Heart left ventricle (tissue), 16 donors: ENCODE data around the gene BCL11A. TPM values are rescaled to one million over a fixed set of nuclear protein-coding genes. Genes with fewer than 3 reads are reported as not detected.

Source experiments
- ATAC-seq, 4 donors: fragments of 200-7000 bp; cut with Tn5 transposase; one replicate each; pipeline ENCODE4 v1.9.1; 2020 to 2022; ENCODE audit warnings: moderate library complexity in 4 of 4, mild to moderate bottlenecking in 3 of 4, moderate number of reproducible peaks in 1 of 4
- DNase-seq, 5 donors: peaks; one replicate each; pipeline ENCODE4 v3.0.0-alpha.2; 2020
- H3K27ac ChIP-seq, 12 donors: fragments of 200-600 bp; sonication (generic) in 4 of 12; one replicate each; pipeline versions ENCODE4 v1.5.0 to v1.8.0; 2016 to 2022; ENCODE audit warnings: mild to moderate bottlenecking in 2 of 12
- H3K27me3 ChIP-seq, 9 donors: fragments of 200-600 bp; sonication (generic) in 2 of 9; one replicate each; pipeline versions ENCODE4 v1.5.1 to v1.8.0; 2016 to 2022; ENCODE audit warnings: mild to moderate bottlenecking in 3 of 9
- H3K36me3 ChIP-seq, 9 donors: fragments of 200-600 bp; sonication (generic) in 2 of 9; one replicate each; pipeline versions ENCODE4 v1.5.0 to v1.8.0; 2018 to 2022; ENCODE audit warnings: mild to moderate bottlenecking in 2 of 9
- H3K4me1 ChIP-seq, 12 donors: fragments of 200-600 bp; sonication (generic) in 4 of 12; one replicate each; pipeline versions ENCODE4 v1.5.0 to v1.8.0; 2016 to 2022; ENCODE audit warnings: mild to moderate bottlenecking in 3 of 12
- H3K4me3 ChIP-seq, 12 donors: fragments of 200-600 bp; sonication (generic) in 4 of 12; one replicate each; pipeline versions ENCODE4 v1.5.0 to v1.8.0; 2017 to 2022; ENCODE audit warnings: mild to moderate bottlenecking in 9 of 12, moderate library complexity in 4 of 12
- H3K9me3 ChIP-seq, 12 donors: fragments of 200-600 bp; sonication (generic) in 4 of 12; one replicate each; pipeline versions ENCODE4 v1.5.0 to v1.8.0; 2016 to 2022; ENCODE audit warnings: mild to moderate bottlenecking in 1 of 12
- POLR2A ChIP-seq, 2 donors: fragments of 450-650 bp; IDR thresholded peaks; one replicate each; pipeline ENCODE4 v1.6.1; 2017; ENCODE audit warnings: antibody characterized with exemption in 2 of 2, mild to moderate bottlenecking in 2 of 2, moderate library complexity in 2 of 2
- WGBS, 4 donors: extraction: QIAGEN DNeasy Blood & Tissue Kit in 2 of 4; methylation state at CpG; one replicate each; pipeline versions ENCODE4 v1.1.5 to v1.1.7; 2013 to 2018; 5-methylcytosine and 5-hydroxymethylcytosine counted together
- intact Hi-C, 10 donors: fragments of 100-400 bp; cut with DNase I; formaldehyde crosslinking; loops; one replicate each; pipeline versions ENCODE4 v1.11.1 to v1.14.2; 2022
- polyA plus RNA-seq, 2 donors: library from polyadenylated mRNA; stranded (reverse); fragments of 200-250 nt; gene quantifications; one replicate each; pipeline ENCODE4 v1.2.3, GENCODE V29; 2013
- total RNA-seq, 9 donors: library from RNA; depleted of rRNA in 2 of 9; stranded (reverse); fragments of >200 nt in 2 of 9; fragmentation: NEBNext Ultra II Directional in 3 of 9; extraction: Animal tissue kit (Norgen Biotek cat#: 25700) in 3 of 9; gene quantifications; one replicate each; pipeline versions ENCODE4 v1.1.0 to v1.2.4, GENCODE V29; 2016 to 2023
- TF ChIP-seq, protein P1 (sequence below), 12 donors: fragments of 200-600 bp; sonication (generic) in 4 of 12; IDR thresholded peaks; one replicate each; pipeline versions ENCODE4 v1.5.0 to v1.8.0; 2018 to 2022; ENCODE audit warnings: antibody characterized with exemption in 12 of 12, mild to moderate bottlenecking in 5 of 12
- donor health status: ischemic (EF 13 %, LVEDD 7.1; RV severe dilation, severe dysfunction).
- donor health status: healthy with polysubstance abuse.
- donor health status: DM: no; HTN: yes; CAD: no.
- donor health status: DM: no; HTN: no; CAD: no.
- donor health status: ischemic (EF 25% LVEDD 6.9; RV normal size, moderate dysfunction).
- donor health status: ischemic (EF 25% LVEDD 5.7; RV mildly dilated, moderate dysfunction).
- donor health status: healthy.
- donor health status: DM: yes; HTN: yes; CAD: no.
- donor health status: ischemic (EF 35%, LVEDD 5.7; RV mildly dilated, moderate dysfunction).
- donor health status: nonischemic (EF 11% LVEDD 7.7; RV severe dilation, severe dysfunction).
- donor health status: DM: yes; HTN: yes; CAD: no.
- donor health status: PGD.
- donor health status: ischemic (EF 29% LVEDD 5.4; RV normal size, mild dysfunction).
- donor health status: nonischemic (EF 23%, LVEDD 6.1; RV moderate dilation, normal function).

The BCL11A gene
- total and polyA plus RNA-seq, 11 donors: 5.6 to 31.9 (median 20.2) TPM

DNA sequence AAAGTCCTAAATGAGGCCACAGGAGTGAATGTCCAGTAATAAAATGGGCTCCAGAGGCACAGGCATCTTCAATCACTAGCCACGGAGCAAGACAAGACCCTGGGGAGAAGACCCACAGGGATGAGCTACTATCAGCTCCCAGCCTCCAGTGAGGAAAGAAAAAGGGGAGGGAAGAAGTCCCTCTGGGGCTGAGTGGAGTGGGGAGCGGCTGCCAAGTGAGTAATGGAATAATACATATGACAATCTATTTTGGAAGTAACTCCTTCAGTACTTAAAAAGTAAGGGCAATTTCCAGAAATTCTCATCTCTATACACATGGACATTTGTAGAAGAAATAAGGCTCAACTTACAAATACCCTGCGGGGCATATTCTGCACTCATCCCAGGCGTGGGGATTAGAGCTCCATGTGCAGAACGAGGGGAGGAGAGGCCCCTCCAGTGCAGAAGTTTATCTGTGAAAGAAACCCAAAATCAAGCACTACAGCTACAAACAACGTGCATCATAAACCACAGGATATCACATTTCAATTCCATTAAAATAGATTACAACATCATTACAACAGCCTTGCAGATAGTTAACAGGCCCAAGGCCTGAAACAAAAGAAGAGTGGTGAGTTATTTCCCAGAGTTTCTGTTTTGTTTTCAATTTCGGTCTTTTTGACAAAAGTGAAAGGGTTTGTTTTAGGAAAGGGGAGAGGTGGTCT is 84.9 kb downstream of the BCL11A start:
- ATAC-seq: peak in 3 of 4 donors; percentile 27 to 64 (median 48)
- TF ChIP-seq POLR2A (IDR thresholded peaks at IDR 0.05): no peak
- TF ChIP-seq, protein P1, sequence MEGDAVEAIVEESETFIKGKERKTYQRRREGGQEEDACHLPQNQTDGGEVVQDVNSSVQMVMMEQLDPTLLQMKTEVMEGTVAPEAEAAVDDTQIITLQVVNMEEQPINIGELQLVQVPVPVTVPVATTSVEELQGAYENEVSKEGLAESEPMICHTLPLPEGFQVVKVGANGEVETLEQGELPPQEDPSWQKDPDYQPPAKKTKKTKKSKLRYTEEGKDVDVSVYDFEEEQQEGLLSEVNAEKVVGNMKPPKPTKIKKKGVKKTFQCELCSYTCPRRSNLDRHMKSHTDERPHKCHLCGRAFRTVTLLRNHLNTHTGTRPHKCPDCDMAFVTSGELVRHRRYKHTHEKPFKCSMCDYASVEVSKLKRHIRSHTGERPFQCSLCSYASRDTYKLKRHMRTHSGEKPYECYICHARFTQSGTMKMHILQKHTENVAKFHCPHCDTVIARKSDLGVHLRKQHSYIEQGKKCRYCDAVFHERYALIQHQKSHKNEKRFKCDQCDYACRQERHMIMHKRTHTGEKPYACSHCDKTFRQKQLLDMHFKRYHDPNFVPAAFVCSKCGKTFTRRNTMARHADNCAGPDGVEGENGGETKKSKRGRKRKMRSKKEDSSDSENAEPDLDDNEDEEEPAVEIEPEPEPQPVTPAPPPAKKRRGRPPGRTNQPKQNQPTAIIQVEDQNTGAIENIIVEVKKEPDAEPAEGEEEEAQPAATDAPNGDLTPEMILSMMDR (IDR thresholded peaks at IDR 0.05): no peak
- no peak for DNase-seq

DNA sequence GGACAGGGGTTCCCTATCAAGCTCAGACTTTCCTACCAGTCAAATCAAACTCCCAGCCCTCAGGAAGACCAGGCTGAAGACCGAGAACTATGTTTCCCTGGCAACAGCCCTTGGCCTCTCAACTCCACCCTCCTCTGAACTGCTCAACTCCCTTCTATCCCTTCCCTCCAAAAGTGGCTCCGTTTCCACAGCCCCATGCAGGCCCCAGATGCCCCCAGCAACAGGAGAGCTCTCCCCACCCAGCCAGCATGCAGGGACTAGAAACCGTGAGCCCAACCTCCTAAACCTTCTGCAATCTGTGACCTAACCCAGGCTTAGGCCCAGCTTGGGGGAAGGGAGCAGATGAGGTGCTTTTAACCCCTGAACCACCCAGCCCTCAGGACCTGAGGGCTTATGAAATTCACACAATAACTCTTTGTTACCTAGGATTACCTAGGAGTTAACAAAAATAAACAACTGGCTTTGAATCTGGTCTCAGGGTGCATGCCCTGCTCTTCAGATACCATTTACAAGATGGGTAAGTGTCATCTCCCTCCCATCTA is 87.2 kb downstream of the BCL11A start:
- peaks cover 0 to 3% (median 0%) of the 10 kb centered on the region in 9 donors for H3K36me3 ChIP-seq
- no peak for ATAC-seq
- TF ChIP-seq POLR2A (IDR thresholded peaks at IDR 0.05): no peak
- TF ChIP-seq, protein P1 (IDR thresholded peaks at IDR 0.05): no peak

More for the DNA sequence above, 84.9 kb downstream of the BCL11A start:
- no peaks in the 10 kb centered on the region for H3K9me3 ChIP-seq
- H3K27ac ChIP-seq: peak overlapping the region in 3 of 12 donors; percentile 5 to 46 (median 26)
- H3K27me3 ChIP-seq: no peaks in the 10 kb centered on the region
- H3K4me3 ChIP-seq: no peak overlapping the region
- intact Hi-C loops: no loop called here
- no peaks in the 10 kb centered on the region for H3K36me3 ChIP-seq
- 58 to 70% (median 62%) methylated on average over 7 of the region's 7 CpGs for WGBS, 4 donors
- H3K4me1 ChIP-seq: peaks cover 0 to 38% (median 10%) of the 10 kb centered on the region in 12 donors

DNA sequence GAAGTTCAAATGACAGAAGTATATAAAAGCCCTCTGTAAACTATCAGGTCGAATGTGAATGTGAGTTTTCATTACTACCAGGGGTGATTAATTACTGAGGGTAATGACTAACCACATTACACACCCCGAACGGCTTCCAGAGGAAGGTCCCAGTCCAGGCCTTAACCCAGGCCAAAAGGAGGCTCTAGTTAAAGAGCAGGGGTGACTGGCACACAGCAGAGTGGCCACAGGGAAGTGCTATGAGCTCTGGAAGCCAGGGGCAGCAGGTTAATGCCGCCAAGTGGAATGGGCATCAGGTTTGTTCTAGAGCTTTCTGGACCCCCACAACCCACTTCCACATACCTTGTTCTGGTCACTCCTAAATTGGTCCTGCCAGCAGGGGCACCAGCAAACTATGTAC is 87.7 kb downstream of the BCL11A start:
- DNase-seq: no peak
- H3K4me1 ChIP-seq: peaks cover 0 to 30% (median 10%) of the 10 kb centered on the region in 12 donors
- ATAC-seq: peak in 3 of 4 donors; percentile 3 to 44 (median 35)
- intact Hi-C loops: no loop called here
- WGBS, 4 donors: 77 to 81% (median 81%) methylated on average over 4 of the region's 4 CpGs
- TF ChIP-seq, protein P1 (IDR thresholded peaks at IDR 0.05): no peak
- no peak for TF ChIP-seq POLR2A (IDR thresholded peaks at IDR 0.05)
- no peaks in the 10 kb centered on the region for H3K27me3 ChIP-seq
- H3K4me3 ChIP-seq: no peak overlapping the region
- no peaks in the 10 kb centered on the region for H3K9me3 ChIP-seq
- peaks cover 0 to 7% (median 0%) of the 10 kb centered on the region in 9 donors for H3K36me3 ChIP-seq
- H3K27ac ChIP-seq: no peak overlapping the region

More for the DNA sequence above, 87.2 kb downstream of the BCL11A start:
- H3K4me1 ChIP-seq: peaks cover 0 to 30% (median 10%) of the 10 kb centered on the region in 12 donors
- no peaks in the 10 kb centered on the region for H3K9me3 ChIP-seq
- H3K27ac ChIP-seq: no peak overlapping the region
- no peaks in the 10 kb centered on the region for H3K27me3 ChIP-seq
- 65 to 72% (median 68%) methylated on average over 3 of the region's 3 CpGs for WGBS, 4 donors
- DNase-seq: no peak
- intact Hi-C loops: no loop called here
- no peak overlapping the region for H3K4me3 ChIP-seq

DNA sequence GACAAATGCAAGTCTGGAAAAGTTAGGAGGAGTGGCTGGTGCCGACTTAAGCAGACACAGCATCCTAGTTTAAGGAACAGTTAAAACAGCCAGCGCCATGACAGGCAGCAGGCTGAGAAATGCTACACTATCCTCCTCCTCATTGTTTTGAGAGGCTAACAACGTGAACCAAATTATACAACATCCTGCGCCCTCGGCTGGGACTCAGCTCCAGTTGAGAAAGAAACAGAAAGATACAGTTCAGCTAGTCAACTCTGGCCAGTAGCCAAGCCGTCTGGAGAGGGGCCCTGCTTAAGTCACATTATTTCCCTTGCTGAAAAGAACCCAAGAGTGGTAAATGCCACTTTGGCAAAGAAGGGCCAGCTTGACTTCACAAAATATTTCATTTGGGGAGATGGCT is 90.2 kb downstream of the BCL11A start:
- ATAC-seq: peak in 3 of 4 donors; percentile 56 to 64 (median 64)
- WGBS, 4 donors: 4 to 16% (median 9%) methylated on average over 6 of the region's 6 CpGs
- Histone ChIP-seq H3K9me3 (no peaks in the 10 kb centered on the region), H3K27ac (peak overlapping the region in 6 of 12 donors; percentile 3 to 61 (median 22)), H3K4me3 (no peak overlapping the region), H3K4me1 (peaks cover 0 to 20% (median 7%) of the 10 kb centered on the region in 12 donors), H3K36me3 (peaks cover 0 to 11% (median 0%) of the 10 kb centered on the region in 9 donors), H3K27me3 (no peaks in the 10 kb centered on the region)
- intact Hi-C loops: no loop called here
- TF ChIP-seq, protein P1 (IDR thresholded peaks at IDR 0.05): no peak
- TF ChIP-seq POLR2A (IDR thresholded peaks at IDR 0.05): no peak
- DNase-seq: peak in 1 of 5 donors; percentile 50
